HG02840 (cell line): ENCODE results near the gene ALPL.
"Not testable (repeated sequence)": the region's sequence is repeated elsewhere in the genome, so short reads cannot be mapped to it uniquely, and the experiment has no call there.

Experiments used
- ATAC-seq: cut with Tn5 transposase; IDR thresholded peaks from one replicate; pipeline ENCODE4 v1.9.1; 2021; ENCODE audit warnings: mild to moderate bottlenecking, moderate library complexity, moderate number of reproducible peaks; ENCODE audit not compliant: unreplicated experiment, low FRiP score

The ALPL gene

GRCh38 chr1:21506804-21507203, 2.4 kb upstream of the ALPL start:
- ATAC-seq, result no peak

GRCh38 chr1:21507511-21508270, 1.5 kb upstream of the ALPL start:
- ATAC-seq, result no peak

DNA sequence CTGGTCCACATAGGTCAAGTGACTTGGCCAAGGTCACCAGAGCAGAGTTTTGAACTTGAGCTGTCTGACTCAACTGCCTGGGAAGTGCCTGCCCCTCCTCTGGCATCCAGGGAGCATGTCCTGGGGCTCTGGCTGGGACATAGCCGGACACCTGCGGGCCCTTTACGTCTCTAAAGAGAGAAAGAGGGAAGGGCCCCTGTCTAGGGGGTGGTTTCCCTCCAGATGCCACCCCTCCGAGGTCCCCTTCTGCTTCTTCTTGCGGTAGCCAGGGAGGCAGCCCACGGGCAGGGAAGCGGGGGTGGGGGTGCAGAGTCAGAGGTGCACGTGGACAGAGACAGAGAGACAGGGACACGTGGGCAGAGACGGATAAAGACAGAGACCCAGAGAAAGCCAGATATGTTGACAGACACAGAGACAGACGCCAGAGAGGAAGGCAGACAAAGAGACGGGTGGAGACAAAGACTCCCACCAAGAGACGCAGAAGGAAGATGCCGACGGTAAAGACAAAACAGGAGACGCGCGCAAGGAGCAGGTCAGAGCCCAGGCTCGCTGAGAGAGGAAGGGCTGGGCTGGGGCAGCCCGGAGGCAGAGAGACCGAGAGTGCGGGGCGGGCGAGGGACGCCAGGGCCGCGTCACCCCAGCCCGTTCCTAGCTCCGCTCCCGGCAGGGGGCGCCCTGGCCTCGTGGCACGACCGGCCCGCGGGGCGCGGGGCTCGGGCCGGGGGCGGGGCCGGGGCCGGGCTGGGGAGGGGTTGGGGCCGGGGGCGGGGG, 458 bp upstream of the ALPL start:
- ATAC-seq, result no peak

DNA sequence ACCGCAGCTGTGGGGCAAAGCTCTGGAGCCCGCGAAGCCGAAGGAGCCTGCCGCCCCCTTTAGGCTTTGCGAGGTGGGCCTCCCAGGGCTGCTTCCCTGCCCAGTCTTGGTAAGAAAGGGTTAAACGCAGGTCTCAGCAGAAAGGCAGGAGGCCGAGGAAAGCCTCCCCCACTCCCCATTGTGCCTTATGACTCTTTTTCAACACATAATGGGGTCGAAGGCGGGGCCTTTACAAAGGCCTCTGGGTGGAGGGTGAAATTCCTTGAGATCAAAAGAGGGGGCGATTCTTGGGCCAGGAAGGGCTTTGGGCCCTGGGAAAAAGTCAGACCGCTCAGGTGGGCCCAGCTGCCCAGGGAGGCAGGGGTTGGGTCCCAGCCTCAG, 880 bp downstream of the ALPL start:
- ATAC-seq, result no peak

- ATAC-seq, result no peak
These were observed 1.8 kb downstream of the ALPL start for GRCh38 chr1:21510885-21511578.

DNA sequence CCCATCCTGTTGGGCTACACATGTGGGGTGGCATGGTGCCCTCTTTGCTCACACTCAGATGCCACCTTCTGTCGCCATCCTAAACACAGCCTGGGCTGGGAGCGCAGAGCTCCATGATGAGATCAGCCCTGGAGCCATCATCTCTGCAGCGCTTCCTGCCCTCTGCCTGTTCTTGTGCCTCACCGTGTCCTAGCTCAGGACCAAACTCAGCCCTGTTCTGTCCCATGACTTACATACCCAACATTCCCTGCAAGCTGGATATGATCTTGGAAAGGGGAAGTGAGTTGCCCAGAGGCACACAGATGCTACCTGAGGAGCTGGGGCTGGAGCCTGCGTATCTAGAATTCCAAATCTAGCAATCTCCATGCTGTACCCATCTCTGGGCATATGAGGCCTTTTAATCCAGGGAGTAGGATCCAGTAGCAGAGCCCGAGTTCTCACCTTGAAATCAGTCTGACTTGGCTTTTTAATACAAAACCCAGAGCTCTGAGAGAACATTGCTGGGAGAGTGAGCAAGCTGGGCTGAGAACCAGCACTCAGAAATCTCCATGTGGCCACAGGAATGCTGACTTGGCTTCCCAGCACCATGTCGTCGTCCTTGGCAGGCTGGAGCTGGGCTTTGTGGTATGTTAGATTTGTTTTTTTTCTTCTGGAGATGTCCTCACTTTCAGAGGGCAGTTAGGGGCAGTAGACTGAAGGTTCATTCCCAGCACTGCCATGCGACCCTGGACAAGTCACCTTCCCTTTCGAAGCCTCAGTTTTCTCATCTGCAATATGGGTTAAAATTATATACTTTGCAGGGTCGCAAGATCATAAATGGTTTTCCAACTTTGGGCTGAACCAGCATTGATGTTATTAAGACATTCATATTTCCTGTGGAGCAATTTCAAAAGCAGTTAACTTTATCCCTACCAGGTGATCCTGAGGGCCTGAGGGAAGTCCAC, 2.6 kb downstream of the ALPL start:
- no peak for ATAC-seq

DNA sequence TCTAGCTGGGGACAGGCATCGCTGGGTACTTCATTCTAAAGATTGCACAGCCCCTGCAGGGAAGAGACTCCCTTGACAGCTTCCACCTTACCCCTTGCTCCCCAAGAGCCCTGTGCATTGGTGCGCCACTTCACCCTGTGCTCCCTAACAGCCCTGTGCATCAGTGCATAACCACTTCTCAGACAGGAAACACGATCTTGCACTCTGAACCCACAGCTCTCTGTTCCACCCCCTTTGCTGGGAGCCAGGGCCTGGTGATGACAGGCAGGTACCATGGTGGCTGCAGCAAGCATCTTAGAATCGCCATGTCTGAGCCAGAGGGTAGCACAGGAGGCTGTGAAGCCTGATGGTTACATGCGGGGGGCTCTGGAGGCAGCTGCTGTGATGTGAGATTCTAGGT, 5.0 kb downstream of the ALPL start:
- no peak for ATAC-seq

- ATAC-seq, result no peak
These were observed 8.0 kb downstream of the ALPL start for GRCh38 chr1:21517161-21517589.

DNA sequence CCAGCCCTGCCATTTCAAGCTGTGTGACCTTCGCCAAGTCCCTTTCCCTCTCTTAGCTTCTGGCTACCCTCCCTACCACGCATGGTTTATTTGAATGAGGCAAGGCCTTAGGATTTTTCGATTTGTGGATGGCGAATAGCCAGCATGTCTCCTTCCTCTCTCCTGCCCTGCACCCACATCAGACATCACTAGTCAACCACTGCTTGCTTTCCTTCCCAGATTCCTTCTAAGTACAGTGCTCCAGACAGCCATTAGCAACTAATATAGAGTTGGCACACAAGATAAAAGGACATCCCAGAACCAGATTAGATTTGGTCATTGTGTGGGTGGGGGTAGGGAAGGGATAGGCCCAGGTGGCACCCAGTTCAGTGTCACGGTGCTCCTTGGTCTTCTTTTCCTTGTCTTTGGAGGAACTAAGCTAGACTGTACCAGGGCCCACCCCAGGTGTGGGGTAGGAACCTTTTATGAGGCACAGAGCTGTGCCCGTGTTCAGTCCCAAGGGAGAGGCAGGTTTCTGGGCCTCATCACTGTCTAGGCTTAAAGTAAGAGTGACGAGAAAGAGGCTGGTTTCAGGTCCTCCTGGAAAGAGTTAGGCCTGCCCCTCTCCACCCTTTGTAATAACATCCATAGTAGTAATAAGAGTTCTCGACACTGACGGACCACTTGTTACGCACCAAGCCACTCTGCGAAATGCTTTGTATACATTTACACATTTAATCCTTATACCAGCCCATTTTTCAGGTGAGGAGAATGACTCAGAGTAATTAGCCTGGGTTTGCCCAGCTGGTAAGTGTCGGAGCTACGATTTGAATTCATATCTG, 8.6 kb downstream of the ALPL start:
- ATAC-seq, result no peak

DNA sequence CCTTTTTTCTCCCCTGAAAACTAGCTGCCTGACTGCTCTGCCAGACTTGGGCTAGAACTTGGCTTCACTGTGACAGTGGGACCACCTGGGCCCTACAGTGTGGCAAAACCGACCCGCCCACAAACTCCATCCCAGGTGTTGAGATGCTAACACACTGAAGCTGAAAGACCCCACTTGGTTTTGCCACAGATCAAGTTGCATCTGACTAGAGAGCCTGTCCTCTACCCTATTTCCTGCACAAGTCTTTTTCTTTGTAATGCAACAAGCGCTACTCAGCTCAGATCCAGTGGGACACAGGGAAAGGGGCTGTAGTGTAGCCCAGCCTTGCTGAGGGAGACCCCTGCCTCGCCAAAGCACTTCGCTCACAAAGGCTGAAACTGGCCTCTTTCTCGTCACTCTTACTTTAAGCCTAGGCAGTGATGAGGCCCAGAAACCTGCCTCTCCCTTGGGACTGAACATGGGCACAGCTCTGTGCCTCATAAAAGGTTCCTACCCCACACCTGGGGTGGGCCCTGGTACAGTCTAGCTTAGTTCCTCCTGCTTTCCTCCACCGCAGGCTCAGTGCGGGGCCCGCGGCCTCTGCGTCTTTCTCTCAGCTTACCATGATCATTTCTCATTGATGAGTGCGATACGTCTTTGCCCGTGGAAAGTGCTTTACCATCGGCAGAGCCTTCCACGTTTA, 9.7 kb downstream of the ALPL start:
- no peak for ATAC-seq

- ATAC-seq, result not testable (repeated sequence)
These were observed 10.4 kb downstream of the ALPL start for GRCh38 chr1:21519486-21520070.

DNA sequence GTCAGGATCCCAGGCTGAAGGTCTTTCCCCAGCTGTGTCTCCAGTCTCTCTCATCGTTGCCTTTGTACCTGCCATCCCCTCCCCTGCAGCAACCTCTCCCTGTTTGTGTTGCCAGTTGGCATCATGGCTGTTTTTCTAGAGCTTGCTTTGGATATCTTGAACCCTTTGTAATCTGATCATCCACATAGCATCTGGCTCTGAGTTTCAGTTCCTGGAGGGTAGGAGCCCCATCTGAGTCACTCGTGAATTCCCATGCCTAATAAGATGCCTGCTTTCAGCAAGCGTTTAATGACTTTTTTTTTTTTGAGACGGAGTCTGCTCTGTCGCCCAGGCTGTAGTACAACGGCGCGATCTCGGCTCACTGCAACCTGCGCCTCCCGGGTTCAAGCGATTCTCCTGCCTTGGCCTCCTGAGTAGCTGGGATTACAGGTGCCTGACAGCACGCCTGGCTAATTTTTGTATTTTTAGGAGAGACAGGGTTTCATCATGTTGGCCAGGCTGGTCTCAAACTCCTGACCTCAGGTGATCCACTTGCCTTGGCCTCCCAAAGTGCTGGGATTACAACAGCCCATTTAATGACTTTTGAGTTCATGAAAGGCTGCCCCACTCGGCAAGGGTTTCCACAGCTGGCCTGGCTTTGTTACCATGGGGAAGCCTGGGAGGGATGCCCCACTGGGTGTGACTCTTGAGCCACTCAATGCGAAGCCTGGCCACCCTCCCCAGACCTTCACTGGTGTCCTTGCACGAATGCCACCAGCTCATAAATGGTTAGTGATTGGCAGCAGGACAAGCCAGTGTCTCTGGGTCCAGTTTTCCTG, 11.9 kb downstream of the ALPL start:
- no peak for ATAC-seq

- no peak for ATAC-seq
These were observed 12.5 kb downstream of the ALPL start for GRCh38 chr1:21521717-21522060.

DNA sequence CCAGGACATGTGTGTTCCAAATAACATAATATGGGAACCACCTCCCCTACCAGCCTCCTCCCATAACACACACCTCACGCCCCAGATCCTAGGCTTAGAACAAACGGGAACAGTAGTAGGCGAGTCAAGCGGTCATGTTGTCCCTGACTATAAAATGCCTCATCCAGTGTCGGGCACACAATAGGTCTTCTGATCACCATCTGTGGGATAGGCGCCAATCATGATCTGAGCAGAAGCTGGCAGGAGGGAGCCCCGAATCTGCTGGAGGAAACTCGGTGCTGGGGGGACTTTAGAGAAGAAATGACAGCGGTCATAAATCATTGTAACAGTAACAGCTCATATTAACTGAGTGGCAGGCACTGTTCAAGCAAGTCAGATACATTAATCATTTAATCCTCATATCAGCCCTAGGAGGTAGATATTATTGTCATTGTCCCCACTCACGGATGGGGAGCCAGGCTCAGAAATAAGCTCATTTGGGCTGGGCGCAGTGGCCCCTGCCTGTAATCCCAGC, 13.4 kb downstream of the ALPL start:
- ATAC-seq, result no peak

DNA sequence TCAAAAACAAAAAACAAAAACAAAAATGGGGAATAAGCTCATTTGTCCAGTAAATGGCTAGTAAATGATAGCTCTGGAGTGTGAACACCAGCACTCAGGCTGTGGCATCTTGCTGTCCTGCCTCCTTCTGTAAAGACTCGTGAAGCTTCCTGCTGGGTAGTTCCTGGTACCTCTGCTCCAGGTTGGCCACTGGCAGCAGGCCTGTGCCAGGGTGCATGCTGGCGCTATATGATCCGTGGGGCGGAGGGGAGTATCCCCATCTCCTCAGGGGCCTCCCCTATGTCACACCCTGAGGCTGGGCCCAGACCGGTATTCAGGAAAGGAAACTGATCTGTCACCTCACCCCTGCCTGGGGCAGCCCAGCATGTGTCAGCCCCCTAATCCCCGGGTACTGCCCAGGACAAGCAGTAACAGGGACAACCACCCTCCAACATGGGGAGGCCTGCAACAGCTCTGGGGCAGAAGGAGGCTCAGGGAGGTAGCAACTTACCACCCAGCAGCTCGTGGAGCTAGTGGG, 14.1 kb downstream of the ALPL start:
- no peak for ATAC-seq

GRCh38 chr1:21524220-21524619, 15.0 kb downstream of the ALPL start:
- no peak for ATAC-seq

DNA sequence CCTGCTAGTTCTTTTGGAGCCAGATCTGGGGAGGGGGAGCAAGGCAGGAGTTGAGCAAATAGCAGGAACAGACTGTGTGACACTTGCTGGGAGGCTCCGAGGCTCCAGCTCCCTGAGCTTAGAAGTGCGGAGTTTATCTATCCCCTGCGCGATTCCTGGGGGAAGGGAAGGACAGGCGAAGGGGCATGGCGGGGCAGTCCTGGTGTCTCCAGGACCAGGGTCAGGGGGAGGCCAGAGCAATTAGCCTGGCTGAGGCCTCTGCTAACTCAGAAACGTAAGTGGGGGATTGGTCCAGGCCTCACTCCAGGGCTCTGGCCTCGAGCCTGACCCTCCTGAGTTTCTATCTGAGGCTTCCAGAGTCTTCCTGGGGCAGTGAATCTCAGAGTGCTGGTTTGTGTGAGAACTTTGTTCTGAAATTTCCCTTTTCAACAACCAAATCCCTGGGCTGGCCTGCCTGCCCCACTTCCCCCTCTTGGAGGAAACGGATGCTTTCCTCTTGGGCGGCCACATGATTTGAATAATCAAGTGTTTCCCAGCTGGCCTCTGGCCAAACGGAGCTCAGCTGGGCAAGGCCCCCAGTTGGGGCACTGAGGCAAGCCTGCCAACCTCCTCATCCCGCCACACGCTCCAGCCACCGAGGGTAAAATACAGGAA, 15.6 kb downstream of the ALPL start:
- ATAC-seq, result no peak
